NCI-H2196 (cell line): ENCODE results near the gene SIK2.
A peak's percentile ranks its signal among the peaks of the same experiment; 100 is the strongest.

ENCODE experiments used
- DNase-seq: peaks from one replicate; lab custom pipeline; 2025; ENCODE audit not compliant: unreplicated experiment; lab: John Stamatoyannopoulos, UW

SIK2 gene

GRCh38 chr11:111581341-111581740 lies 20.9 kb upstream of the SIK2 start:
- DNase-seq = no peak

- no peak for DNase-seq
Observed at GRCh38 chr11:111582163-111582562, 20.1 kb upstream of the SIK2 start.

GRCh38 chr11:111582881-111583280 lies 19.4 kb upstream of the SIK2 start:
- no peak for DNase-seq

GRCh38 chr11:111585371-111585770 lies 16.9 kb upstream of the SIK2 start:
- DNase-seq = no peak

- DNase-seq = peak; percentile 60
Observed at GRCh38 chr11:111586388-111586831, 15.8 kb upstream of the SIK2 start.

- DNase-seq = no peak
Observed at GRCh38 chr11:111589114-111589513, 13.1 kb upstream of the SIK2 start.

GRCh38 chr11:111589886-111590499 lies 12.3 kb upstream of the SIK2 start:
- no peak for DNase-seq

GRCh38 chr11:111591187-111591960 lies 10.9 kb upstream of the SIK2 start:
- no peak for DNase-seq

GRCh38 chr11:111592491-111592890 lies 9.8 kb upstream of the SIK2 start:
- no peak for DNase-seq

- no peak for DNase-seq
Observed at GRCh38 chr11:111596319-111596718, 5.9 kb upstream of the SIK2 start.

- no peak for DNase-seq
Observed at GRCh38 chr11:111598148-111598547, 4.1 kb upstream of the SIK2 start.

- DNase-seq = no peak
Observed at GRCh38 chr11:111598559-111598958, 3.7 kb upstream of the SIK2 start.

GRCh38 chr11:111601636-111601978 lies 642 bp upstream of the SIK2 start:
- DNase-seq = no peak

GRCh38 chr11:111602865-111603610 lies 789 bp downstream of the SIK2 start:
- no peak for DNase-seq

GRCh38 chr11:111603611-111604130 lies 1.4 kb downstream of the SIK2 start:
- DNase-seq = no peak

GRCh38 chr11:111604392-111605009 lies 2.3 kb downstream of the SIK2 start:
- peak; percentile 65 for DNase-seq

GRCh38 chr11:111605681-111606080 lies 3.4 kb downstream of the SIK2 start:
- DNase-seq = no peak

- no peak for DNase-seq
Observed at GRCh38 chr11:111606986-111607385, 4.7 kb downstream of the SIK2 start.

GRCh38 chr11:111607751-111608150 lies 5.5 kb downstream of the SIK2 start:
- no peak for DNase-seq

GRCh38 chr11:111612224-111612623 lies 10.0 kb downstream of the SIK2 start:
- DNase-seq = no peak

GRCh38 chr11:111617286-111617685 lies 15.0 kb downstream of the SIK2 start:
- DNase-seq = no peak
